GM23338 (cell line): ENCODE data around the gene VEPH1. TPM values are rescaled to one million over a fixed set of nuclear protein-coding genes. Genes with fewer than 3 reads are reported as not detected.

ENCODE experiments used
- ATAC-seq: fragments of 200-7000 bp; cut with Tn5 transposase; 3 replicates; pipeline ENCODE4 v1.9.1; 2020
- DNase-seq: peaks from one replicate; pipeline ENCODE4 v3.0.0-alpha.2; 2015; ENCODE audit warnings: low spot score
- H2AFZ ChIP-seq: fragments of 200-600 bp; sonication (generic); 2 replicates; pipeline ENCODE4 v1.8.0; 2016; ENCODE audit warnings: antibody characterized with exemption, mild to moderate bottlenecking, moderate library complexity
- H3F3A ChIP-seq: fragments of 200-600 bp; sonication (generic); replicated peaks from 2 replicates; pipeline ENCODE4 v1.8.0; 2017; ENCODE audit warnings: antibody characterized with exemption, mixed run types, low read depth
- H3K27ac ChIP-seq: fragments of 200-600 bp; sonication (generic); 2 replicates; pipeline ENCODE4 v1.6.1; 2016; ENCODE audit warnings: low read depth
- H3K27me3 ChIP-seq: fragments of 200-600 bp; sonication (generic); 2 replicates; pipeline ENCODE4 v1.8.0; 2016; ENCODE audit warnings: mild to moderate bottlenecking, mixed run types, moderate library complexity; ENCODE audit not compliant: insufficient read depth
- H3K36me3 ChIP-seq: fragments of 200-600 bp; sonication (generic); 2 replicates; pipeline ENCODE4 v1.8.0; 2016; ENCODE audit warnings: mild to moderate bottlenecking; ENCODE audit not compliant: insufficient read depth
- H3K4me1 ChIP-seq: fragments of 200-600 bp; sonication (generic); 2 replicates; pipeline ENCODE4 v1.8.0; 2016; ENCODE audit warnings: mild to moderate bottlenecking, moderate library complexity; ENCODE audit not compliant: insufficient read depth
- H3K4me2 ChIP-seq: fragments of 200-600 bp; sonication (generic); 2 replicates; pipeline ENCODE4 v1.7.1; 2017; ENCODE audit warnings: mixed run types
- H3K4me3 ChIP-seq: fragments of 200-600 bp; sonication (generic); 2 replicates; pipeline ENCODE4 v1.6.1; 2016; ENCODE audit warnings: mixed run types
- H3K79me2 ChIP-seq: fragments of 200-600 bp; sonication (generic); replicated peaks from 2 replicates; pipeline ENCODE4 v1.8.0; 2017; ENCODE audit warnings: mild to moderate bottlenecking; ENCODE audit not compliant: insufficient read depth
- H3K9me2 ChIP-seq: fragments of 200-600 bp; sonication (generic); 2 replicates; pipeline ENCODE4 v1.8.0; 2017; ENCODE audit not compliant: insufficient read depth
- H4K20me1 ChIP-seq: fragments of 200-600 bp; sonication (generic); replicated peaks from 2 replicates; pipeline ENCODE4 v1.8.0; 2017; ENCODE audit warnings: mild to moderate bottlenecking; ENCODE audit not compliant: insufficient read depth
- H3K27ac Mint-ChIP-seq: 2 replicates; pipeline ENCODE4 v1.8.0; 2020; ENCODE audit warnings: inconsistent platforms, mild to moderate bottlenecking, moderate library complexity, mixed read lengths
- H3K27me3 Mint-ChIP-seq: 3 replicates; pipeline ENCODE4 v1.8.0; 2022; ENCODE audit warnings: low read depth, mild to moderate bottlenecking, moderate library complexity, mixed read lengths, inconsistent platforms; ENCODE audit not compliant: insufficient read depth, poor library complexity
- H3K36me3 Mint-ChIP-seq: 3 replicates; pipeline ENCODE4 v1.8.0; 2021; ENCODE audit warnings: low read depth, mild to moderate bottlenecking, inconsistent platforms, moderate library complexity, mixed read lengths
- H3K4me1 Mint-ChIP-seq: 3 replicates; pipeline ENCODE4 v1.8.0; 2020; ENCODE audit warnings: mild to moderate bottlenecking, inconsistent platforms, mixed read lengths
- H3K4me3 Mint-ChIP-seq: 3 replicates; pipeline ENCODE4 v1.8.0; 2021; ENCODE audit warnings: moderate library complexity, mild to moderate bottlenecking, inconsistent platforms, mixed read lengths
- H3K9me3 Mint-ChIP-seq: 3 replicates; pipeline ENCODE4 v1.8.0; 2020; ENCODE audit warnings: moderate library complexity, mild to moderate bottlenecking, inconsistent platforms, mixed read lengths
- CREB1 ChIP-seq: fragments of 250-450 bp; sonication (Bioruptor Pico); IDR thresholded peaks from 2 replicates; pipeline ENCODE4 v1.5.0; 2020; ENCODE audit warnings: low read depth, mild to moderate bottlenecking, moderate library complexity
- ETS1 ChIP-seq: IDR thresholded peaks from 2 replicates; pipeline ENCODE4 v1.6.1; 2016; ENCODE audit warnings: antibody characterized with exemption
- EZH2 ChIP-seq: fragments of 200-600 bp; sonication (generic); IDR thresholded peaks from one replicate; pipeline ENCODE4 v1.8.0; 2017; ENCODE audit warnings: antibody characterized with exemption, mild to moderate bottlenecking, low read depth; ENCODE audit not compliant: unreplicated experiment
- EZH2phosphoT487 ChIP-seq: fragments of 200-600 bp; sonication (generic); IDR thresholded peaks from one replicate; pipeline ENCODE4 v1.8.1; 2018; ENCODE audit warnings: antibody characterized with exemption; ENCODE audit not compliant: unreplicated experiment
- NANOG ChIP-seq: IDR thresholded peaks from 2 replicates; pipeline ENCODE4 v1.6.1; 2016; ENCODE audit warnings: antibody characterized with exemption, borderline replicate concordance
- POLR2AphosphoS5 ChIP-seq: IDR thresholded peaks from 2 replicates; pipeline ENCODE4 v1.6.1; 2016; ENCODE audit warnings: antibody characterized with exemption, low read depth
- STAT1 ChIP-seq: IDR thresholded peaks from one replicate; pipeline ENCODE4 v1.6.1; 2016; ENCODE audit warnings: antibody characterized with exemption; ENCODE audit not compliant: unreplicated experiment
- ZNF114 ChIP-seq: fragments of 250-450 bp; sonication (Bioruptor Pico); IDR thresholded peaks from 2 replicates; pipeline ENCODE4 v1.5.0; 2020; ENCODE audit warnings: mild to moderate bottlenecking, moderate library complexity
- ZNF331 ChIP-seq: fragments of 250-450 bp; sonication (Bioruptor Pico); IDR thresholded peaks from 2 replicates; pipeline ENCODE4 v1.5.0; 2020; ENCODE audit warnings: low read depth, mild to moderate bottlenecking, moderate library complexity
- polyA plus RNA-seq: library from polyadenylated mRNA; unstranded; fragments of >200 nt; fragmentation: Nextera tagmentation; extraction: Ambion mirVana; gene quantifications from 2 replicates; pipeline ENCODE4 v1.2.1, GENCODE V29; 2016
- total RNA-seq: library from RNA; depleted of rRNA; stranded (reverse); fragments of >200 nt; shearing (Covaris generic); gene quantifications from 2 replicates; pipeline ENCODE4 v1.2.3, GENCODE V29; 2014
- TF ChIP-seq, protein P1 (sequence below): IDR thresholded peaks from one replicate; pipeline ENCODE4 v1.6.1; 2018; ENCODE audit warnings: antibody characterized with exemption; ENCODE audit not compliant: unreplicated experiment

VEPH1 gene
- total and polyA plus RNA-seq, 2 experiments from 2014 or later = 15.4 to 33.8 TPM

GRCh38 chr3:157526036-157526435 lies 22.8 kb upstream of the VEPH1 start:
- Mint-ChIP-seq H3K27ac (no peak overlapping the region), H3K9me3 (no peaks in the 10 kb centered on the region; the same call in 2 of the 3 replicates), H3K36me3 (no peaks in the 10 kb centered on the region), H3K4me1 (no peaks in the 10 kb centered on the region), H3K27me3 (peaks cover 3% of the 10 kb centered on the region), H3K4me3 (no peak overlapping the region)
- Histone ChIP-seq H3K27me3 (no peaks in the 10 kb centered on the region), H3K4me1 (no peaks in the 10 kb centered on the region), H4K20me1 (no peaks in the 10 kb centered on the region), H3K36me3 (no peaks in the 10 kb centered on the region), H3K4me2 (no peak overlapping the region), H3F3A (no peaks in the 10 kb centered on the region), H3K79me2 (no peaks in the 10 kb centered on the region), H3K9me2 (0 out of 2 replicates have a peak, but pooled peaks cover 3% of the 10 kb centered on the region), H3K4me3 (no peak overlapping the region), H3K27ac (no peak overlapping the region), H2AFZ (no peak overlapping the region)
- no peak for ATAC-seq
- no peak for TF ChIP-seq EZH2
- no peak for TF ChIP-seq EZH2phosphoT487
- TF ChIP-seq NANOG = no peak
- no peak for TF ChIP-seq ETS1
- no peak for TF ChIP-seq POLR2AphosphoS5
- no peak for DNase-seq

DNA sequence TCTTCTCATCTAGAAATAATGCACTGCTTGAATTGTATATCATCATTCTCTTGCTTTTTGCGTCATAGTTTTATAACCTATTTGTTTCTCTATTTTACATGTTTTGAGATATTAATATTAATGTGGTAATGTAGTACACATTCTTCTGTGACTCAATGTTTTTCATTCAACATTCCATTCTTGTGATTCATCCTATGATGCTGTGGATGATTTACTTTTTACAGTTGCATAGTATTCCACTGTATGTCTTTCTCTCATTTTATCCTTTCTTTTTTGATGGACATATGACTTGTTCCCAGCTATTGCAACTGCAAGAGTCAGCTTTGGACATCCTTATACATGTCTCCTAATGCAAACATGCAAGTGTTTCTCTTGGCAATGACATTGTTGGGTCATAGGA lies 20.6 kb upstream of the VEPH1 start:
- DNase-seq = no peak
- Histone ChIP-seq H2AFZ (no peak overlapping the region), H3K27me3 (no peaks in the 10 kb centered on the region), H3K4me1 (no peaks in the 10 kb centered on the region), H3K36me3 (0 out of 2 replicates have a peak, but pooled peaks cover under 1% of the 10 kb centered on the region), H4K20me1 (no peaks in the 10 kb centered on the region), H3K79me2 (no peaks in the 10 kb centered on the region), H3K4me3 (no peak overlapping the region), H3F3A (no peaks in the 10 kb centered on the region), H3K9me2 (0 out of 2 replicates have a peak, but pooled peaks cover 3% of the 10 kb centered on the region), H3K27ac (no peak overlapping the region), H3K4me2 (no peak overlapping the region)
- Mint-ChIP-seq H3K27me3 (peaks cover 3% of the 10 kb centered on the region), H3K4me3 (no peak overlapping the region), H3K36me3 (peaks cover 2% of the 10 kb centered on the region; the same call in 1 of the 3 replicates), H3K27ac (no peak overlapping the region), H3K9me3 (peaks cover 8% of the 10 kb centered on the region), H3K4me1 (no peaks in the 10 kb centered on the region)
- no peak for ATAC-seq
- TF ChIP-seq, protein P1, sequence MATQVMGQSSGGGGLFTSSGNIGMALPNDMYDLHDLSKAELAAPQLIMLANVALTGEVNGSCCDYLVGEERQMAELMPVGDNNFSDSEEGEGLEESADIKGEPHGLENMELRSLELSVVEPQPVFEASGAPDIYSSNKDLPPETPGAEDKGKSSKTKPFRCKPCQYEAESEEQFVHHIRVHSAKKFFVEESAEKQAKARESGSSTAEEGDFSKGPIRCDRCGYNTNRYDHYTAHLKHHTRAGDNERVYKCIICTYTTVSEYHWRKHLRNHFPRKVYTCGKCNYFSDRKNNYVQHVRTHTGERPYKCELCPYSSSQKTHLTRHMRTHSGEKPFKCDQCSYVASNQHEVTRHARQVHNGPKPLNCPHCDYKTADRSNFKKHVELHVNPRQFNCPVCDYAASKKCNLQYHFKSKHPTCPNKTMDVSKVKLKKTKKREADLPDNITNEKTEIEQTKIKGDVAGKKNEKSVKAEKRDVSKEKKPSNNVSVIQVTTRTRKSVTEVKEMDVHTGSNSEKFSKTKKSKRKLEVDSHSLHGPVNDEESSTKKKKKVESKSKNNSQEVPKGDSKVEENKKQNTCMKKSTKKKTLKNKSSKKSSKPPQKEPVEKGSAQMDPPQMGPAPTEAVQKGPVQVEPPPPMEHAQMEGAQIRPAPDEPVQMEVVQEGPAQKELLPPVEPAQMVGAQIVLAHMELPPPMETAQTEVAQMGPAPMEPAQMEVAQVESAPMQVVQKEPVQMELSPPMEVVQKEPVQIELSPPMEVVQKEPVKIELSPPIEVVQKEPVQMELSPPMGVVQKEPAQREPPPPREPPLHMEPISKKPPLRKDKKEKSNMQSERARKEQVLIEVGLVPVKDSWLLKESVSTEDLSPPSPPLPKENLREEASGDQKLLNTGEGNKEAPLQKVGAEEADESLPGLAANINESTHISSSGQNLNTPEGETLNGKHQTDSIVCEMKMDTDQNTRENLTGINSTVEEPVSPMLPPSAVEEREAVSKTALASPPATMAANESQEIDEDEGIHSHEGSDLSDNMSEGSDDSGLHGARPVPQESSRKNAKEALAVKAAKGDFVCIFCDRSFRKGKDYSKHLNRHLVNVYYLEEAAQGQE = no peak
- TF ChIP-seq EZH2phosphoT487 (no peak), POLR2AphosphoS5 (no peak), ZNF114 (CRISPR knock-in tag) (no peak), STAT1 (no peak), CREB1 (CRISPR knock-in tag) (no peak), ZNF331 (no peak), ETS1 (no peak)
